IMR-90 (cell line): ENCODE data around the gene STPG4.

Source experiments
- BHLHE40 ChIP-seq: fragments of 150-350 bp; IDR thresholded peaks from 2 replicates; pipeline ENCODE4 v1.6.1; 2016; ENCODE audit warnings: mild to moderate bottlenecking, low read depth, low read length
- MAZ ChIP-seq: IDR thresholded peaks from 2 replicates; pipeline ENCODE4 v1.6.1; 2012; ENCODE audit warnings: low read depth, mild to moderate bottlenecking, low read length, improper control_type of control experiment, moderate library complexity, borderline replicate concordance
- MXI1 ChIP-seq: IDR thresholded peaks from 2 replicates; pipeline ENCODE4 v1.6.1; 2012; ENCODE audit warnings: low read depth, mild to moderate bottlenecking, low read length, moderate library complexity, borderline replicate concordance
- POLR2A ChIP-seq: IDR thresholded peaks from 2 replicates; pipeline ENCODE4 v1.6.1; 2012; ENCODE audit warnings: mild to moderate bottlenecking, low read depth, low read length
- RFX5 ChIP-seq: IDR thresholded peaks from 2 replicates; pipeline ENCODE4 v1.8.0; 2012; ENCODE audit warnings: low read depth, mild to moderate bottlenecking, low read length, moderate library complexity
- TF ChIP-seq, protein P1 (sequence below): conservative IDR thresholded peaks from 2 replicates; pipeline ENCODE4 v1.5.1; 2012; ENCODE audit warnings: mild to moderate bottlenecking, low read depth, low read length, improper control_type of control experiment
- TF ChIP-seq, protein P2 (sequence below): fragments of 150-350 bp; IDR thresholded peaks from 2 replicates; pipeline ENCODE4 v1.6.1; 2016; ENCODE audit warnings: low read depth, mild to moderate bottlenecking, low read length, moderate library complexity, borderline replicate concordance
- TF ChIP-seq, protein P3 (sequence below): fragments of 150-350 bp; IDR thresholded peaks from 2 replicates; pipeline ENCODE4 v1.6.1; 2017; ENCODE audit warnings: mild to moderate bottlenecking, antibody characterized with exemption, low read length, low read depth

DNA sequence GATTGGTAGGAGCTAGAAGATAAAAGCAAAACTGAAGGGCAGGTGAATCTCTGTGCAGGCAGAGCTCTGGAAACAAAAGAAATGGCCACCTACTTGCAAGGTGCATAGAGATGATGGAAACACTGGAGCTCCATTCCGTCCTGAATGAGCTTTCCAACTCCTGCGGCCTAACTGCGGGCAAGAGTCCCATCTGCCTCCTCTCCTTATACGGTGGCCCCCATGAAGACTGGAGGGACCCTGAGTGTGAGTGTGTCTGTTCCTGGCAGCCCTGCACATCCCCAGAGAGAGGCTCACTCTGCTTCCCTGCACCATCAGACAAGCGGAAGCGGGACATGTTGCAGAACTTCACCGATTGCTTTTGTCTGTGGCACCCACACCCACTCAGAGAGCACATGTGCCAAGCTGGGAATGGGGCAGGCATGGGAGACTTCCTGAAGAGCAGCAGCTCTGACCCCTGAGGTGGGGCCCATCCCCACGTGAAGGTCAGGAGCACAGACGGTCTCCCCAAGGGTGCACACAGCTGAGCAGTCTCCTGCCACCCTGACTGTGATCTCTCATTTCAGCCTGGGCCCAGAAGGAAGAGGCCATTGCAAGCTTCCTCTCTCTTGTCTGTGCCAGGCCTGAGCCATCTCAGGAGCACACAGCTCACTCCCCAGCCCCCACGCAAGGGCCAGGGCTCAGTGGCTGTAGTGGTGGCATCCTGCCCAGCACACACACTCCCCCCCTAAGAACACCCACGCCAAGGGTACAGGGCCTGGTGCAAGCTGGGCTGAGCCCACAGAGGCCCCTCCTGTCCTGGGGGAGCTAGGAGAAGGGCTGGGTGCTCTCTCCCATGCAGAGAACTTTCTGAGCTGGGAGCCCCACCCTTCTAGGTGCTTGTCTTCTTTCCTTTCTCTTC is 75.3 kb downstream of the STPG4 start:
- TF ChIP-seq, protein P1, sequence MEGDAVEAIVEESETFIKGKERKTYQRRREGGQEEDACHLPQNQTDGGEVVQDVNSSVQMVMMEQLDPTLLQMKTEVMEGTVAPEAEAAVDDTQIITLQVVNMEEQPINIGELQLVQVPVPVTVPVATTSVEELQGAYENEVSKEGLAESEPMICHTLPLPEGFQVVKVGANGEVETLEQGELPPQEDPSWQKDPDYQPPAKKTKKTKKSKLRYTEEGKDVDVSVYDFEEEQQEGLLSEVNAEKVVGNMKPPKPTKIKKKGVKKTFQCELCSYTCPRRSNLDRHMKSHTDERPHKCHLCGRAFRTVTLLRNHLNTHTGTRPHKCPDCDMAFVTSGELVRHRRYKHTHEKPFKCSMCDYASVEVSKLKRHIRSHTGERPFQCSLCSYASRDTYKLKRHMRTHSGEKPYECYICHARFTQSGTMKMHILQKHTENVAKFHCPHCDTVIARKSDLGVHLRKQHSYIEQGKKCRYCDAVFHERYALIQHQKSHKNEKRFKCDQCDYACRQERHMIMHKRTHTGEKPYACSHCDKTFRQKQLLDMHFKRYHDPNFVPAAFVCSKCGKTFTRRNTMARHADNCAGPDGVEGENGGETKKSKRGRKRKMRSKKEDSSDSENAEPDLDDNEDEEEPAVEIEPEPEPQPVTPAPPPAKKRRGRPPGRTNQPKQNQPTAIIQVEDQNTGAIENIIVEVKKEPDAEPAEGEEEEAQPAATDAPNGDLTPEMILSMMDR = no peak
- TF ChIP-seq, protein P2, sequence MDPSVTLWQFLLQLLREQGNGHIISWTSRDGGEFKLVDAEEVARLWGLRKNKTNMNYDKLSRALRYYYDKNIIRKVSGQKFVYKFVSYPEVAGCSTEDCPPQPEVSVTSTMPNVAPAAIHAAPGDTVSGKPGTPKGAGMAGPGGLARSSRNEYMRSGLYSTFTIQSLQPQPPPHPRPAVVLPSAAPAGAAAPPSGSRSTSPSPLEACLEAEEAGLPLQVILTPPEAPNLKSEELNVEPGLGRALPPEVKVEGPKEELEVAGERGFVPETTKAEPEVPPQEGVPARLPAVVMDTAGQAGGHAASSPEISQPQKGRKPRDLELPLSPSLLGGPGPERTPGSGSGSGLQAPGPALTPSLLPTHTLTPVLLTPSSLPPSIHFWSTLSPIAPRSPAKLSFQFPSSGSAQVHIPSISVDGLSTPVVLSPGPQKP = no peak
- TF ChIP-seq, protein P3, sequence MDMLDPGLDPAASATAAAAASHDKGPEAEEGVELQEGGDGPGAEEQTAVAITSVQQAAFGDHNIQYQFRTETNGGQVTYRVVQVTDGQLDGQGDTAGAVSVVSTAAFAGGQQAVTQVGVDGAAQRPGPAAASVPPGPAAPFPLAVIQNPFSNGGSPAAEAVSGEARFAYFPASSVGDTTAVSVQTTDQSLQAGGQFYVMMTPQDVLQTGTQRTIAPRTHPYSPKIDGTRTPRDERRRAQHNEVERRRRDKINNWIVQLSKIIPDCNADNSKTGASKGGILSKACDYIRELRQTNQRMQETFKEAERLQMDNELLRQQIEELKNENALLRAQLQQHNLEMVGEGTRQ = no peak
- TF ChIP-seq BHLHE40 (no peak), RFX5 (no peak), POLR2A (no peak), MAZ (no peak), MXI1 (no peak)
